Measurements from ENCODE around the gene GPR158. TPM values are rescaled to one million over a fixed set of nuclear protein-coding genes. Genes with fewer than 3 reads are reported as not detected.
A peak's percentile ranks its signal among the peaks of the same experiment; 100 is the strongest.

Gene GPR158
- total and polyA plus RNA-seq, 2 of the 8 experiments (the other 6 are each of a cell fraction or from before 2014, with no cell fraction given): 0.14 to 0.78 TPM

DNA sequence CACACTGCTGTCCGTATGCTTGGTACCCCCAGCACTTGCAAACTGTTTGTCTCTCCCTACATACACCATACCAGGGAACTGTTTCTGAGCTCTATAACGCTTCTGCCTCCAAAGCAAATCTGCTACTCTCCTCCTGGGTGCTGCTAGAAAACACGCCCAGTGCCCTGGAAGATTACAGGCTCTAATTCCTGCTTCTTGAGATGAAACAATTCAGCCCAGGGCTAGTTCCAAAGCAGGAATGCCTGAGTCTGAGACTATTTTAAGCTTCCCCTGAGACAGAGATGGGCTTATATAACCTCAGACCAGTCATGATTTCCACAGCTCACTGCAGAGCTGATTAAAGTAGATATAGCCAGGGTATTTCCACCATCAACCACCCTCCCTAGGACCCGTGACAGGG lies 327.1 kb downstream of the GPR158 start:
- 91% methylated on average over 4 of the region's 4 CpGs; no CpG with 5 or more reads in 1 of the 2 experiments for WGBS, 2 experiments (ENCODE audit: extremely low coverage in 1 of 2, insufficient coverage in 1 of 2, insufficient read length in 1 of 2, insufficient replicate concordance in 2 of 2, low coverage in 1 of 2, low lambda C conversion rate in 2 of 2, missing lambda C conversion rate in 1 of 2)
- H3K23me2 ChIP-seq (ENCODE audit: low read depth, low read length): no peaks in the 10 kb centered on the region; the same call in 1 of the 2 replicates
- no peak for DNase-seq (ENCODE audit: low read depth in 1 of 2, low spot score in 2 of 2)
- peaks cover 0 to 10% (median 5%) of the 10 kb centered on the region in 4 experiments; a peak in 4 of 7 replicates for H3K4me1 ChIP-seq (replicated peaks in 1 of 4; ENCODE audit: control insufficient read depth in 3 of 4, insufficient read depth in 4 of 4, low read length in 3 of 4)
- no peaks in the 10 kb centered on the region for H3K27me3 ChIP-seq (replicated peaks in 1 of 4; ENCODE audit: control insufficient read depth in 3 of 4, extremely low read depth in 1 of 4, insufficient read depth in 3 of 4, low read length in 3 of 4)
- H2BK20ac ChIP-seq (ENCODE audit: low read length): no peak overlapping the region
- no peaks in the 10 kb centered on the region for H3K79me1 ChIP-seq (ENCODE audit: low read depth, low read length)
- H4K5ac ChIP-seq (ENCODE audit: insufficient read length, low read depth, low read length): no peak overlapping the region
- H3K4ac ChIP-seq (replicated peaks; ENCODE audit: insufficient read length, low read depth, low read length): no peak overlapping the region
- H2BK12ac ChIP-seq (ENCODE audit: low read depth, low read length): no peak overlapping the region
- no peak overlapping the region for H4K8ac ChIP-seq (ENCODE audit: extremely low read depth, insufficient read depth, low read length)
- H3K27ac ChIP-seq (ENCODE audit: low read depth, low read length): no peak overlapping the region
- H2AFZ ChIP-seq (ENCODE audit: low read length): no peak overlapping the region
- no peak overlapping the region for H3K4me3 ChIP-seq (ENCODE audit: extremely low read depth in 1 of 4, insufficient read depth in 2 of 4, low read depth in 3 of 4, low read length in 4 of 4)
- no peak overlapping the region for H3K4me2 ChIP-seq (ENCODE audit: insufficient read depth in 1 of 2, low read depth in 2 of 2, low read length in 2 of 2)
- H3K18ac ChIP-seq (ENCODE audit: extremely low read depth, low read length): no peak overlapping the region
- no peaks in the 10 kb centered on the region for H4K20me1 ChIP-seq (replicated peaks in 1 of 2; ENCODE audit: control insufficient read depth in 1 of 2, insufficient read depth in 2 of 2, low read length in 2 of 2)
- CTCF ChIA-PET (ENCODE audit: partially characterized antibody): interaction anchor here (1.1 to 1.2 kb wide), 3 partner anchors 16 to 199 kb away, joined by 3 read pairs; no protein-coding TSS in a partner anchor
- no peak overlapping the region for H3K9ac ChIP-seq (replicated peaks in 1 of 4; ENCODE audit: extremely low read depth in 1 of 4, low read depth in 3 of 4, low read length in 3 of 4)
- no peak overlapping the region for H3K14ac ChIP-seq (ENCODE audit: insufficient read length)
- no peak overlapping the region for H2BK15ac ChIP-seq (ENCODE audit: low read length)
- FAIRE-seq: no peak
- H3K56ac ChIP-seq (replicated peaks; ENCODE audit: insufficient read length, low read depth, low read length): no peak overlapping the region
- peak overlapping the region; percentile 48 for H2BK120ac ChIP-seq (replicated peaks; ENCODE audit: low read depth, low read length)
- H3K23ac ChIP-seq (ENCODE audit: insufficient read length): no peak overlapping the region
- H3K36me3 ChIP-seq (ENCODE audit: control insufficient read depth in 2 of 4, insufficient read depth in 4 of 4, low read length in 3 of 4): no peaks in the 10 kb centered on the region
- H3K79me2 ChIP-seq (ENCODE audit: control insufficient read depth in 1 of 2, insufficient read depth in 2 of 2, low read length in 2 of 2): no peaks in the 10 kb centered on the region
- H2AK5ac ChIP-seq (ENCODE audit: low read depth, low read length): no peak overlapping the region
- no peak overlapping the region for H4K91ac ChIP-seq (replicated peaks; ENCODE audit: insufficient read length, low read length)
- POLR2A ChIA-PET (ENCODE audit: partially characterized antibody): no interaction called here
- no peak overlapping the region for H2BK5ac ChIP-seq (ENCODE audit: low read depth, low read length)
- H3K9me3 ChIP-seq (ENCODE audit: insufficient read depth in 2 of 2, low read depth in 1 of 2, low read length in 1 of 2): no peaks in the 10 kb centered on the region
- TF ChIP-seq RXRA (IDR thresholded peaks at IDR 0.05; ENCODE audit: insufficient read depth, low read depth, low read length) (no peak), CREB1 (IDR thresholded peaks at IDR 0.05) (no peak), TCF12 (IDR thresholded peaks at IDR 0.05; ENCODE audit: low read depth, low read length) (no peak), TAF1 (IDR thresholded peaks at IDR 0.05; ENCODE audit: low read depth, low read length) (no peak), KDM5A (IDR thresholded peaks at IDR 0.05; ENCODE audit: low read length) (no peak), KDM1A (IDR thresholded peaks at IDR 0.05; ENCODE audit: borderline replicate concordance, low read length) (no peak), KDM4A (IDR thresholded peaks at IDR 0.05; ENCODE audit: low read depth, low read length, severe bottlenecking) (no peak), GABPA (IDR thresholded peaks at IDR 0.05; ENCODE audit: borderline replicate concordance, insufficient read depth, low read length) (no peak), ATF2 (IDR thresholded peaks at IDR 0.05; ENCODE audit: low read length) (no peak), SP4 (IDR thresholded peaks at IDR 0.05; ENCODE audit: low read length) (no peak)
- TF ChIP-seq, protein P1, sequence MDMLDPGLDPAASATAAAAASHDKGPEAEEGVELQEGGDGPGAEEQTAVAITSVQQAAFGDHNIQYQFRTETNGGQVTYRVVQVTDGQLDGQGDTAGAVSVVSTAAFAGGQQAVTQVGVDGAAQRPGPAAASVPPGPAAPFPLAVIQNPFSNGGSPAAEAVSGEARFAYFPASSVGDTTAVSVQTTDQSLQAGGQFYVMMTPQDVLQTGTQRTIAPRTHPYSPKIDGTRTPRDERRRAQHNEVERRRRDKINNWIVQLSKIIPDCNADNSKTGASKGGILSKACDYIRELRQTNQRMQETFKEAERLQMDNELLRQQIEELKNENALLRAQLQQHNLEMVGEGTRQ (IDR thresholded peaks at IDR 0.05; ENCODE audit: low read length): no peak
